Measurements from ENCODE around the gene ZNF254. TPM values are rescaled to one million over a fixed set of nuclear protein-coding genes. Genes with fewer than 3 reads are reported as not detected.

Gene ZNF254
- total and polyA plus RNA-seq, 2 donors (not counting 1 experiment from before 2014, with no cell fraction given) = 6.4 to 8.9 TPM

- Histone ChIP-seq H3K4me3 (replicated peaks in 1 of 4; ENCODE audit: control extremely low read depth in 1 of 4, insufficient read depth in 1 of 4, low read depth in 3 of 4, low read length in 4 of 4) (no peak overlapping the region), H3K36me3 (ENCODE audit: control insufficient read depth, insufficient read depth, low read length) (peaks cover 15% of the 10 kb centered on the region), H3K4me1 (ENCODE audit: control insufficient read depth, extremely low read depth, insufficient read depth, low read length) (peaks cover 14% of the 10 kb centered on the region), H3K27me3 (ENCODE audit: control insufficient read depth, insufficient read depth, low read length) (no peaks in the 10 kb centered on the region), H4K20me1 (ENCODE audit: control insufficient read depth, extremely low read depth, insufficient read depth, low read length) (no peaks in the 10 kb centered on the region), H3K27ac (ENCODE audit: insufficient read depth, low read length) (no peak overlapping the region), H3K9ac (ENCODE audit: insufficient read depth, low read length) (no peak overlapping the region), H2AFZ (ENCODE audit: low read length) (no peak overlapping the region), H3K79me2 (ENCODE audit: control insufficient read depth, insufficient read depth, low read length) (no peaks in the 10 kb centered on the region), H3K4me2 (ENCODE audit: extremely low read depth, insufficient read depth, low read length) (no peak overlapping the region), H3K9me3 (ENCODE audit: control insufficient read depth, insufficient read depth, low read depth, low read length) (no peaks in the 10 kb centered on the region)
- TF ChIP-seq EZH2 (IDR thresholded peaks at IDR 0.05; ENCODE audit: low read length, missing control alignments) (no peak), CTCF (conservative IDR thresholded peaks at IDR 0.05 in 1 of 2, IDR thresholded peaks at IDR 0.05 in 1 of 2; ENCODE audit: low read depth in 1 of 2, low read length in 2 of 2) (no peak)
- DNase-seq (ENCODE audit: low read depth in 2 of 2) = no peak
These were observed 35.5 kb upstream of the ZNF254 start for GRCh38 chr19:24051516-24051915.

GRCh38 chr19:24052811-24053210 lies 34.2 kb upstream of the ZNF254 start:
- Histone ChIP-seq H3K27me3 (ENCODE audit: control insufficient read depth, insufficient read depth, low read length) (no peaks in the 10 kb centered on the region), H3K4me1 (ENCODE audit: control insufficient read depth, extremely low read depth, insufficient read depth, low read length) (peaks cover 14% of the 10 kb centered on the region), H3K27ac (ENCODE audit: insufficient read depth, low read length) (no peak overlapping the region), H3K9me3 (ENCODE audit: control insufficient read depth, insufficient read depth, low read depth, low read length) (no peaks in the 10 kb centered on the region), H3K36me3 (ENCODE audit: control insufficient read depth, insufficient read depth, low read length) (peaks cover 15% of the 10 kb centered on the region), H3K4me3 (replicated peaks in 1 of 4; ENCODE audit: control extremely low read depth in 1 of 4, insufficient read depth in 1 of 4, low read depth in 3 of 4, low read length in 4 of 4) (no peak overlapping the region), H2AFZ (ENCODE audit: low read length) (no peak overlapping the region), H3K79me2 (ENCODE audit: control insufficient read depth, insufficient read depth, low read length) (no peaks in the 10 kb centered on the region), H3K4me2 (ENCODE audit: extremely low read depth, insufficient read depth, low read length) (no peak overlapping the region), H4K20me1 (ENCODE audit: control insufficient read depth, extremely low read depth, insufficient read depth, low read length) (no peaks in the 10 kb centered on the region), H3K9ac (ENCODE audit: insufficient read depth, low read length) (no peak overlapping the region)
- TF ChIP-seq CTCF (conservative IDR thresholded peaks at IDR 0.05 in 1 of 2, IDR thresholded peaks at IDR 0.05 in 1 of 2; ENCODE audit: low read depth in 1 of 2, low read length in 2 of 2) = no peak
- no peak for TF ChIP-seq EZH2 (IDR thresholded peaks at IDR 0.05; ENCODE audit: low read length, missing control alignments)
- peak in 1 of 2 donors; percentile 52 for DNase-seq (ENCODE audit: low read depth in 2 of 2)

- Histone ChIP-seq H3K27ac (ENCODE audit: insufficient read depth, low read length) (peak overlapping the region; percentile 71), H4K20me1 (ENCODE audit: control insufficient read depth, extremely low read depth, insufficient read depth, low read length) (no peaks in the 10 kb centered on the region), H3K9me3 (ENCODE audit: control insufficient read depth, insufficient read depth, low read depth, low read length) (no peaks in the 10 kb centered on the region), H3K36me3 (ENCODE audit: control insufficient read depth, insufficient read depth, low read length) (peaks cover 9% of the 10 kb centered on the region), H3K9ac (ENCODE audit: insufficient read depth, low read length) (no peak overlapping the region), H3K4me1 (ENCODE audit: control insufficient read depth, extremely low read depth, insufficient read depth, low read length) (peaks cover 14% of the 10 kb centered on the region), H2AFZ (ENCODE audit: low read length) (no peak overlapping the region), H3K79me2 (ENCODE audit: control insufficient read depth, insufficient read depth, low read length) (no peaks in the 10 kb centered on the region), H3K27me3 (ENCODE audit: control insufficient read depth, insufficient read depth, low read length) (no peaks in the 10 kb centered on the region), H3K4me3 (replicated peaks in 1 of 4; ENCODE audit: control extremely low read depth in 1 of 4, insufficient read depth in 1 of 4, low read depth in 3 of 4, low read length in 4 of 4) (no peak overlapping the region), H3K4me2 (ENCODE audit: extremely low read depth, insufficient read depth, low read length) (peak overlapping the region; percentile 59)
- DNase-seq (ENCODE audit: low read depth in 2 of 2) = no peak
- TF ChIP-seq EZH2 (IDR thresholded peaks at IDR 0.05; ENCODE audit: low read length, missing control alignments) = no peak
- no peak for TF ChIP-seq CTCF (conservative IDR thresholded peaks at IDR 0.05 in 1 of 2, IDR thresholded peaks at IDR 0.05 in 1 of 2; ENCODE audit: low read depth in 1 of 2, low read length in 2 of 2)
These were observed 33.4 kb upstream of the ZNF254 start for GRCh38 chr19:24053601-24054000.

Data from fibroblast of lung (primary cell).